ENCODE data around the gene ARIH2.
"Not testable (repeated sequence)": the region's sequence is repeated elsewhere in the genome, so short reads cannot be mapped to it uniquely, and the experiment has no call there.

Gene ARIH2

DNA sequence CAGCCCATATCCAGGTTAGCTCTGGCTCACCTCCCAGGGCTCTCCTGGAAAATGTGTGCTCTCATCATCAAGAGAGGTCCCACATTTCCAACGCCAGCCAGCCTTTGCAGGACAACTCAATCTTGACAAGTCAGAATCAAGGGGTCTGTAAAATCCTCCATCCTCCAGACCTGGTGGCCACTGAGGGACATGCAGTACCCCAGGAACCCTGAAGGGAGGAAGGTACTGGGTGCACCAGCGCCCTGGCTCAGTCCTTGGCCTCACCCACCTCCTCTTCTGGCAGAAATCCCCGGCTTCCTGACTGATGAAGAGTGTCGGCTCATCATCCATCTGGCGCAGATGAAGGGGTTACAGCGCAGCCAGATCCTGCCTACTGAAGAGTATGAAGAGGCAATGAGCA, 82.5 kb downstream of the ARIH2 start:
- no peak for DNase-seq

DNA sequence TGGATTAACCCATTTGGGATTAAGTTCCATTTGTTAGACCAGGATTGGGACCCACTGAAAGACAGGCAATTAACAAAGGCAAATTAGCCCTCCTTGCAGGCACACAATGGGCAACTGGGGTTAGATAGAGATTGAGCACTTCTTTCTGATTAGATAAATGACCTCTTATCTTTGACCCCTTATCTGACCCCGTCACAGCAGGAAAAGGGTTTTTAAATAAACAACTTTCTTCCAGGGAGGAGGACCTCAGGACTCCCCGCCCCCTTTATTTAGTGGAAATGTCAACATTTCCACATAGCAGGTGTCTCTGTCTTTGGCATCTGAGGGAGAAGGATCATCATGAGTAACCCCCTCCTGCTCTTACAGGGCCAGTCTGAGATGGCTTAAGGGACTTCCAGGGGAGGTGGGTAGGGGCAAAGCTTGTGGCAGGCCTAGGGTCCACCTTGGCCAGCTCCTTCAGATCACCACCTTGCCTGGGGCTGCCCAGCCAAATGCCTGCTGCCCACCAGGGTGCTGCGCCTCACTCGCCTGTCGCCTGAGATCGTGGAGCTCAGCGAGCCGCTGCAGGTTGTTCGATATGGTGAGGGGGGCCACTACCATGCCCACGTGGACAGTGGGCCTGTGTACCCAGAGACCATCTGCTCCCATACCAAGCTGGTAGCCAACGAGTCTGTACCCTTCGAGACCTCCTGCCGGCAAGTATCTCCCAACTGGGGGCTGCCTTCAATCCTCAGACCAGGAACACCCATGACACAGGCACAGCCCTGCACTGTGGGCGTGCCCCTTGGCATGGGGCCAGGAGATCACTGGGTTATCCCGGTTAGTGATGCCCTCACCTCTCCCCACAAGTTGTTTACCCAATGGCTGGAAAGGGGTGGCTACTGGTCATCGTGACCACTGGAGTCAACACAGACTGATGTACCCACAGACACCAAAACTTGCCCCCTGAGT, 86.0 kb downstream of the ARIH2 start:
- no peak for DNase-seq

DNA sequence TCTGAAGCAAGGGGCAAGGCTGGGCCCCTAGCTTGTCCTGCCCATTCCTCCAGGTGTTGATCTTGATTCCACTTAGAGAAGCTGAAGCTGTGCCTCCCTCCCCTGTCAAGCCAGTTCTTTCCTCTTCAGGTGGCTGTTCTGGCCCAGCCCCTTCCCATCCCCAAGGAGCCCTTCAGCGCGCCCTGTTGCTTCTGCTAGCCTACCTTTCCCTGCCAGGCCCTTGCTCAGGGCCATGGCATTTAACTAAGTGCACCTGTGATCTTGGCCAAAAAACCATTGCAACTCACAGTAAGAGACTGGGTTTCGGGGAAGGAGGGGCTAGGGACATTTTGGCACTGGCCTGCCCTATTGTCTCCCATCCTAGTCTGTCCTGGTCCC, 86.7 kb downstream of the ARIH2 start:
- DNase-seq, result no peak

DNA sequence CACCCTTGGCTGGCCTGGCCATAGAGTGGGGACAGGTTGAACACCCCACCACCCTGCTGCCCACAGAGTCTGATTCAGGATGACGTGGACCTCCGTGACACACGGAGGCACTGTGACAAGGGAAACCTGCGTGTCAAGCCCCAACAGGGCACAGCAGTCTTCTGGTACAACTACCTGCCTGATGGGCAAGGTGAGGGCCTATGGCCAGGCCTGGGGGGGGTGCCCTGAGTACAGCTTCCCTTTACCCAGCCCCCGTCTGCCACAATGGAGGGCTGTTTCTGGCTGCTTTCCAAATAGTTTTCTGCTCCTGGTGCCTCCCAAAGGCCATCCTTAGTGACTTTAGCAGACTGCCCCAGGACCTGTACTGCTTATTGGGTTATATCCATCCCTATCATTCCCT, 87.4 kb downstream of the ARIH2 start:
- DNase-seq, result no peak

DNA sequence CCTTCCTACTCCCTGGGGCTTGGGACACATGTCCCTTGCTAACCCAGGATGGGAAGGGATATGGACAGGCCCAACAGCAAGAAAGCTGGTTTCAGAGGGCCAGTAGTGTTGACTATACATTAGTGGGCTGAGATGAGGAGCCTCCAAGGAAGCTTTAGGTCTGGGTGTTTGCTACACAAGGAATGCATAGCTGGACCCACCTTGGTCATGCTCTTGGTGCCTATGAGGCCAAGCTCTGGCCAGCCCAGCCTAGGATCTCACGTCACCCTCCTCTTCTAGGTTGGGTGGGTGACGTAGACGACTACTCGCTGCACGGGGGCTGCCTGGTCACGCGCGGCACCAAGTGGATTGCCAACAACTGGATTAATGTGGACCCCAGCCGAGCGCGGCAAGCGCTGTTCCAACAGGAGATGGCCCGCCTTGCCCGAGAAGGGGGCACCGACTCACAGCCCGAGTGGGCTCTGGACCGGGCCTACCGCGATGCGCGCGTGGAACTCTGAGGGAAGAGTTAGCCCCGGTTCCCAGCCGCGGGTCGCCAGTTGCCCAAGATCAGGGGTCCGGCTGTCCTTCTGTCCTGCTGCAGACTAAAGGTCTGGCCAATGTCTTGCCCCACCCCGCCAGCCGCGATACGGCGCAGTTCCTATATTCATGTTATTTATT, 87.9 kb downstream of the ARIH2 start:
- peak in 32 of 56 donors; percentile 37 to 75 (median 59) for DNase-seq

DNA sequence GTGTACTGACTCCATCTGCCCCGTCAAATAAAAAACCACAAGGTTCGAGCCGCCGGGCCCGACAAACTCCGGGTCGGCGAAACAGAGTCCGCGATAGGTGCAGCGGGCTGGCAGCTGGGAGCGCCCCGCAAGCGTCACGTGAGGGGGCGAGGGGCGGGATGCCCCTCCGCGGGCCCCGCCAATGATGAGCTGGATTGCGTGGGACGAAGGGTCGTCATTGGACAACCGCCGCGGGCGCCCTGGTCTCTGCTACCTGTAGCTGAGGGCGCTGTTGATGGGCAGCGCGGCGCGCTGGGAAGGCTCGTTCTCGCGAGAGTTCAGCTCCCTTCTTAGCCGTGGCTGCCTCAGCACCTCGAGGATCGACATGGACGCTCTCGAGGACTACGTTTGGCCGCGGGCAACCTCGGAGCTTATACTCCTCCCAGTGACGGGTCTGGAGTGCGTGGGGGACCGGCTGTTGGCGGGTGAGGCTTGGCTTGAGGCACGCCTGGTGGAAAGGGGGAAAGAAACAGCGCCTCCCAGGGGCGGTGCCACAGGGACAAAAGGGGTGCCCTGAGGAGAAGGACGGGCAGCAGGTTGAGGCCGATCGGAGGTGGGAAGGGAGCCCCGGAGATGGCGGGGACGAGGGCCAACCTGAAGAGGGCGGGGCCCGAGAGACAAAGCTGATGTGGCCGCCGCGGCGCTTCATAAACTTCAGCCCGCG, 88.6 kb downstream of the ARIH2 start, which contains the start of gene WDR6:
WDR6 (plus strand) TSS at position 324 of the 703 bp plus-strand sequence; CDS start at position 365, 41 bp downstream.
- DNase-seq, result peak; percentile 57 to 97 (median 91)

DNA sequence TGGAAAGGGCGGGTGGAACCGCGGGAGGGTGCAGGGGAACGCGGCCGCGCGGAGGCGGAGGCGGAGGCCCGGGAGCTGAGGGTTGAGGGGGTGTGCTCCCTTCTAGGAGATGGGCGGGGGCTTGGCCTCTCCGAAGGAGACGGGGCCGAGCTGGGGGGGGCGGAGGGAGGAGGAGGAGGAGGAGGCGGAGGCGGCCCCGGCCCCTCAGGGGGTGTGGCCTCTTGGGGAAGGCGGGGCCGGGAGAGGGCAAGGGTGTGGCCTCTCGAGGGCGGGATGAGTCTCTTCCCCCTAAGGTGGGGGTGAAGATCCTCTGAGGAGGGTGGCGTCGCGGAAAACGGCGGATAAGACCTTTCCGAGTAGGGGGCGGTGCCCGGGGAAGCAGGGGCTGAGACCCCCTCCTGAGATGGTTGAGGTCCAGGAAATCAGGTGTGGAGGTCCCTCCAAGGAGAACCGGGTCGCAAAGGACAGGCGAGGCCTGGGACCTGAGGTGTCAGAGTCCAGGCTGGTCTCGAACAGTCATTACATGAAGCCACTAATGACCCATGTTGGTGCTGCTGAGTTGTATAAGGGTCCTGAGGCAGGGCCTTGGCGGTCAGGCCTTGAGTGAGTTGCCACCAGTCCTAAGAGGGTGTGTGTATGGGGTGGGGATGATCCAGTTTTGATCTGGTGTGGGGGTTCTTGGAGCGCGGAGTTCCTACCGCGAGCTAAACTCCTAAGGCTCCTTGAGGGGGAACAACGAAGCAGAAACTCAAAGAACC, 89.3 kb downstream of the ARIH2 start:
- peak in 54 of 56 donors; percentile 22 to 92 (median 74) for DNase-seq

DNA sequence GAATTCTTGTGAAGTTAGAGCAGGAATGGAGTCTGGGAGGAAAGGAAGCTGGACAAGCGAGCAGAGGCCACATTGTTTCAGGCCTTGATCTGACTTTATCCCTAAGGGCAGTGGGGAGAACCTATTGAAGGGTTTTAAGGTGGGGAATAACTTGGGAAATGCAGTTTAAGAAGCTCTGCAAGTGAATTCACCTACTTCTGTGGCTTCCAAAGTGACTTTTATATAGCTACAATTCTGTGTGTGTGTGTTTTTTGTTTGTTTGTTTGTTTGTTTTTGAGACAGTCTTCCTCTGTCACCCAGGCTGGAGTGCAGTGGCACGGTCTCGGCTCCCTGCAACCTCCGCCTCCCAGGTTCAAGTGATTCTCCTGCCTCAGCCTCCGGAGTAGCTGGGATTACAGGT, 90.0 kb downstream of the ARIH2 start:
- DNase-seq, result not testable (repeated sequence)

DNA sequence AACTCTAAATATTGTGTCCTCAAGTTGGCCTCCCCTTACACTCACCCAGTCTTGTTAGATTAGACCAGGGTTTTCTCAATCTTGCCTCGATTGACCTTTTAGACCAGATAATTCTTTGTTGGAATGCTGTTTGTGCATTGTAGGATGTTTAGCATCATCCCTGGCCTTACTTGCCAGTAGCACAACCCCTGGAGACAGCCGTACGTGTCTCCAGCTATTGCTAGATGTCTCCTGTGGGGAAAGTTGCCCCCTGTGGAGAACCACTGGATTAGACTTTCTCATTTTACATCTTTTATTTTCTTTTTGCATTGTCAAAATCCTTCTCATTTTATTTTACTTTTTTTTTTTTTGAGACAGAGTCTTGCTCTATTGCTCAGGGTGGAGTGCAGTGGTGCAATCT, 90.8 kb downstream of the ARIH2 start:
- no peak for DNase-seq

DNA sequence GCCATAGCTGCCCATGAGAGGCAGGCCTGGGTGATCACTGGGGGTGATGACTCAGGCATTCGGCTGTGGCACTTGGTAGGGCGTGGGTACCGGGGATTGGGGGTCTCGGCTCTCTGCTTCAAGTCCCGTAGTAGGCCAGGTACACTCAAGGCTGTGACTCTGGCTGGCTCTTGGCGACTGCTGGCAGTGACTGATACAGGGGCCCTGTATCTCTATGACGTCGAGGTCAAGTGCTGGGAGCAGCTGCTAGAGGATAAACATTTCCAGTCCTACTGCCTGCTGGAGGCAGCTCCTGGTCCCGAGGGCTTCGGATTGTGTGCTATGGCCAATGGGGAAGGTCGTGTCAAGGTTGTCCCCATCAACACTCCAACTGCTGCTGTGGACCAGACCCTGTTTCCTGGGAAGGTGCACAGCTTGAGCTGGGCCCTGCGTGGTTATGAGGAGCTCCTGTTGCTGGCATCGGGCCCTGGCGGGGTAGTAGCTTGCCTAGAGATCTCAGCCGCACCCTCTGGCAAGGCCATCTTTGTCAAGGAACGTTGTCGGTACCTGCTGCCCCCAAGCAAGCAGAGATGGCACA, 93.9 kb downstream of the ARIH2 start:
- no peak for DNase-seq

DNA sequence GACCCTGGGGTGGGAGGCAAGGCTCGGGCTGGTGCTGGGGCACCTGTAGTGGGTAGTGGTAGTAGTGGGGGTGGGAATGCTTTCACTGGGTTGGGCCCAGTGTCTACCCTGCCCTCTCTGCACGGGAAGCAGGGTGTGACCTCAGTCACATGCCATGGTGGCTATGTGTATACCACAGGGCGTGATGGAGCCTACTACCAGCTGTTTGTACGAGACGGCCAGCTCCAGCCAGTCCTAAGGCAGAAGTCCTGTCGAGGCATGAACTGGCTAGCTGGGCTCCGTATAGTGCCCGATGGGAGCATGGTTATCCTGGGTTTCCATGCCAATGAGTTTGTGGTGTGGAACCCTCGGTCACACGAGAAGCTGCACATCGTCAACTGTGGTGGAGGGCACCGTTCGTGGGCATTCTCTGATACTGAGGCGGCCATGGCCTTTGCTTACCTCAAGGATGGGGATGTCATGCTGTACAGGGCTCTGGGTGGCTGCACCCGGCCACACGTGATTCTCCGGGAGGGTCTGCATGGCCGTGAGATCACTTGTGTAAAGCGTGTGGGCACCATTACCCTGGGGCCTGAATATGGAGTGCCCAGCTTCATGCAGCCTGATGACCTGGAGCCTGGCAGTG, 94.6 kb downstream of the ARIH2 start:
- no peak for DNase-seq

DNA sequence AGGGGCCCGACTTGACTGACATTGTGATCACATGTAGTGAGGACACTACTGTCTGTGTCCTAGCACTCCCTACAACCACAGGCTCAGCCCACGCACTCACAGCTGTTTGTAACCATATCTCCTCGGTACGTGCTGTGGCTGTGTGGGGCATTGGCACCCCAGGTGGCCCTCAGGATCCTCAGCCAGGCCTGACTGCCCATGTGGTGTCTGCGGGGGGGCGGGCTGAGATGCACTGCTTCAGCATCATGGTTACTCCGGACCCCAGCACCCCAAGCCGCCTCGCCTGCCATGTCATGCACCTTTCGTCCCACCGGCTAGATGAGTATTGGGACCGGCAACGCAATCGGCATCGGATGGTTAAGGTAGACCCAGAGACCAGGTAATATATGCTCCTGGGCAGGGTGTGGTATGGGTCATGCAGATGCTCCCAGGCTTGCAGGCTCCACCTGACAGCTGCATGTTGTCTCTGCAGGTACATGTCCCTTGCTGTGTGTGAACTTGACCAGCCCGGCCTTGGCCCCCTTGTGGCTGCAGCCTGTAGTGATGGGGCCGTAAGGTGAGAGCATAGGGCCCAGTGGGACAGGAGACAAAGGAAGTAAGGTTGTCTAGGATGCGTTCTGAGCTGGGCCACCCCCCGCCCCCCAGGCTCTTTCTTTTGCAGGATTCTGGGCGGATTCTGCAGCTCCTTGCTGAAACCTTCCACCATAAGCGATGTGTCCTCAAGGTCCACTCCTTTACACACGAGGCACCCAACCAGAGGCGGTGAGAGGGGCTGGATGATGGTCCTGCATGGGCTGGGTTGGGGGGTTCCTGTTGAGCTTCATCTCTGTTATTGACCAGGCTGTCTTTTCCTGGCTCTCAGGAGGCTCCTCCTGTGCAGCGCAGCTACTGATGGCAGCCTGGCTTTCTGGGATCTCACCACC, 95.4 kb downstream of the ARIH2 start:
- DNase-seq, result no peak

DNA sequence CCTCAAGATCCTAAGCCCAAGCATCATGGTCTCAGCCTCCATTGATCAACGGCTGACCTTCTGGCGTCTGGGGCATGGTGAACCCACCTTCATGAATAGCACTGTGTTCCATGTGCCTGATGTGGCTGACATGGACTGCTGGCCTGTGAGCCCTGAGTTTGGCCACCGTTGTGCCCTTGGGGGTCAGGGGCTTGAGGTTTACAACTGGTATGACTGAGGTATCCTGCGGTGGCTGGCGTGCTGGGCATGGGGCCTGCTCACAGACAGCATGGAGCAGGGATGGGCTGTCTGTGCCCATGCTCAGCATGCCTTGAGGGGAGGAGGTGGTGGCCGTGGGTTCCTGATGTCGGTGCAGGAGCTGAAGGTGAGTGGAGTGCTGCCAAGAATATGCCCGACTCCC, 96.4 kb downstream of the ARIH2 start:
- no peak for DNase-seq

DNA sequence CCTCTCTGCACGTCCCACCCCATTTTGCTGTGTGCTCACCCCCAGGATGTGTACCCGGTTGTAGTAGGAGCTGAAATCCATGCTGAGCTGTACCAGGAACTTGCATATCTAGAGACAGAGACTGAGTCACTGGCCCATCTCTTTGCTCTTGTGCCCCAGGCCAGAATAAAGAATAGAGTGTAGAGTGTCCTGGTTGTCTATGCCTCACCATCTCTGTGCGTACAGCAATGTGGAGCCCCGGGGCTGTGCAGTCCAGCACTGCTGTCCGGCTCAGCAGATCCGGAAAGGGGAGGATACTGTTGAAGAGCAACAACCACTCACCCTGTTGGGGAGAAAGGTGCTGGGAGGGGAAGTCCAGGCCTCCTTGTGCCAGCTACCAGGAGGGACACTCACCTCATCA, 97.1 kb downstream of the ARIH2 start:
- DNase-seq, result no peak

DNA sequence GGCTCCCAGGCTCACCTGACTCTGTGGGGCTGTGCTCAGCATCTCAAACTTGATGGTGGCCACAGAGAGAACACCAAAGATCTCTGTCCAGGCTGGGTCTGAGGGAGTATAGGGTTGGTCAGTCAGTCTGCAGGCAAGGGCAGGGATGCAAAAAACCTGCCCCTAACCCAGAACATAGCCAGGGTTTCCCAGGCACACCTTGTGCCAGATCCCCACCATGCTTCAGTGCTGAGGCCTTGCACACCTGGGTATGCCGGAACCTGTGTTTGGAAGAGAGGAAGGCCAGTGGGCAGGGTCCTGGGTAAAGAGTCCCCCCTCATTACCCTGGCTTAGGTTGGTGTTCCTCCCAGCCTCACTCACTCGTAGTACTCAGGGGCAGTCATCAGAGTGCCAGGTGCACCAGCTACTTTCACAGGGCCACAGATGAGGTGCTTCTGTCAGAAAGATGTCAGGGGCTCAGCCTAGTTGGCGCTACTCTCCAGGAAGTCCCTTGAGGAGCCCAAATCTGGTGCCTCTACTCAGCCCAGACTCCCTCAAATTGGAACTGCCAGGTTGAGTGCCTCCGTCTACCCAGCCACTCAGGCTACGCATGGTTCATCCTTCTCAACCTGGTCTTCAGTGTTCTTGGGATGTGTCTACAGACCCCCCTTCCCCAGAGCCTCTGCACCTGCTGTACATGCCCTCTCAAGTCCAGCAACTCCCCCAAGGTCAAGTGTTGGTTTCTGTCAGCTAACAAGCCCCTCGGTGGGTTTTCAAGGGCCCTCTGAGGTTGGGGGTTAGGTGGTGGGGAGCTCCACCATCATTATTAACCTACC, 98.0 kb downstream of the ARIH2 start:
- no peak for DNase-seq

DNA sequence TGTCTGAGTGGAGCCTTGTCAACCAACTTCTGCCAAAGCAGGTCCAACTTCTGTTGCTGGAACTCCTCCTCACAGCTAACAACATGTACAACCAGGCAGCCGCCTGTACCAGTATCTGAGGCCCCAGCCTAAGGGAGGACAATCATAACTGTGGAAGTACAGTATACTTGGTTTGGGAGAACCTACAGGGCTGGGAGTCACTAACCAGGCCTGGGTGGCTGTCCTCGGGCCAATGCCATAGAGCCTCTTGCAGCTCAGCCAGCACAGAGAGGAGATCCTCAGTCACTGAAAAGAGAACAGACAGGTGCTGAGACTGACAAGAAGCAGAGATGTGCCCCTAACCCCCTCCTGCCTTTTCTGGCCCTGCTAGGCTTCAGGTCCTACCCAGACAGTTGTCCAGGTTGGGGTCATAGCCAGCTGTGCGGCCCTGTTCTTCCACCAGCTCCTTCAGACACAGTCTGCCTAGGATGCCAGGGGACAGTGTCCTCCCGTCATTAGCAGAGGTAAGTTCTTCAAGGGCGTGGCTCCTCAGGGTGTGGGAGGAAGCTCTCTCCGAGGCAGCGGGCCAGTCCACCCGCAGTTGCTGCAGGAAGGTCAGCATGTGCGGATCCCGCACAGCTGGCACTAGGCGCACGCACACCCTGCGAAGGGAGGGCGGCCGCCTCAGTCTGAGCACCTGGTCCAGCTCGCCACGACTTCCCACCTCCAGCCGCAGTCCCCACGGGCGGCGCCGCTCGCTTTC, 98.8 kb downstream of the ARIH2 start:
- no peak for DNase-seq

DNA sequence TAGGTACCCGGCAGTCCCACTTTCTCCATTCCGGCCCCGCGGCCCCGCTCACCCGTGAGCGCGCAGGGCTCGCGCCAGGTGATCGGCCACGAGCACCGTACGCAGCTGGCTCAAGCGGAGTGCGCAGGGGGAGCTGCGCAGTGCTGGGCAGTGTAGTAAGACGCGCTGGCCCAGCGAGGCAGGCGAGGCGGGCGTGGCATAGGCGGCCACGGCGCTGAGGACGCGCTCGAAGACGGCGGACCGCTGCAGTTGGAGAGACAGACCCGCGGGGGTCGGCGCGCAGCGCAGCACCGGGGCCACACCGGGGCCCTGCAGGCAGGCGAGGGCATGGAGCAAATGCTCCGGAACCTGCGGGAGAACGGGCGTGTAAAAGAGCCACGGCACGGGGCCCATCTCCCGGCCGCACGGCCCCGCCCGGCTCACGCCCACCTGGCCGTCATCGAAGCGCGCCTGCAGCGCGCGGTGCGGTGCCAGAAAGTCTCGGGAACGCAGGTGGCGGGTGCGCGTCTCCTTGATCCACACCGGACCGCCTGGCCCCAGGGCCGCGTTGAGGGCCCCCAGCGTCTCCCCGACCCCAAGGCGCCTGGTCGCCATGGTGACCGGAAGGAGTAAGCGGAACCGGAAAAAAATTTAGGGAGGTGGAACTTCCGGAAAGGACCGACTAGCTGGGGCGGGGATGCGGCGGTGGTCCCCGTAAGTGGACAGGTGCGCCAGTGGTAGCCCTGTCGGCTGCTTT, 99.5 kb downstream of the ARIH2 start, which contains the start of gene DALRD3:
DALRD3 (minus strand) TSS at position 610 of the 736 bp plus-strand sequence; CDS start at position 594, 16 bp downstream.
- DNase-seq, result peak in 47 of 56 donors; percentile 15 to 80 (median 55)
